HG02798 (cell line): ENCODE measurements around the gene CC2D2B.
"Not testable (repeated sequence)": the region's sequence is repeated elsewhere in the genome, so short reads cannot be mapped to it uniquely, and the experiment has no call there.

Source experiments
- ATAC-seq: cut with Tn5 transposase; IDR thresholded peaks from one replicate; pipeline ENCODE4 v1.9.1; 2021; ENCODE audit warnings: mild to moderate bottlenecking; ENCODE audit not compliant: unreplicated experiment, poor library complexity

CC2D2B gene

DNA sequence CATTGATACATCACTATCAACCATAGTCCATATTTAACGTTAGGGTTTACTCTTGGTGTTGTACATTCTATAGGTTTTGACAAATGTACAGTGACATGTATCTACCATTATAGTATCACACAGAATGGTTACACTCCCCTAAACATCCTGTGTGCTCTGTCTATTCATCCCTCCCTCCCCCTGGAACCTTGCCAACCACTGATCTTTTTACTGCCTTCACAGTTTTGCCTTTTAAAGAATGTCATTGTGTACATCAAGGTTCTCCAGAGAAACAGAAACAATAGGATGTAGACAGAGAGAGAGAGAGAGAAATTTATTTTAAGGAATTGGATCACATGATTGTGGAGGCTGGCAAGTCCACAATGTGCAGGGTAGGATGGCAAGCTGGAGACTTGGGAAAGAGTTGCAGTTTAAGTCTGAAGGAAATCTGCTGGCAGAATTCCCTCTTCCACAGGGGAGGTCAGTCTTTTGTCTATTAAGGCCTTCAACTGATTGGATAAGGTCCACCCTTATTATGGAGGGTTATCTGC lies 90.5 kb downstream of the CC2D2B start:
- ATAC-seq, result no peak

- no peak for ATAC-seq
These were observed 106.2 kb downstream of the CC2D2B start for GRCh38 chr10:96013956-96014355.

- no peak for ATAC-seq
These were observed 106.8 kb downstream of the CC2D2B start for GRCh38 chr10:96014473-96015102.

- ATAC-seq, result peak; percentile 80
These were observed 109.5 kb downstream of the CC2D2B start for GRCh38 chr10:96017191-96017687.

GRCh38 chr10:96021332-96021731 lies 113.6 kb downstream of the CC2D2B start:
- no peak for ATAC-seq

GRCh38 chr10:96022739-96023138 lies 115.0 kb downstream of the CC2D2B start:
- ATAC-seq, result no peak

- no peak for ATAC-seq
These were observed 115.4 kb downstream of the CC2D2B start for GRCh38 chr10:96023168-96023567.

DNA sequence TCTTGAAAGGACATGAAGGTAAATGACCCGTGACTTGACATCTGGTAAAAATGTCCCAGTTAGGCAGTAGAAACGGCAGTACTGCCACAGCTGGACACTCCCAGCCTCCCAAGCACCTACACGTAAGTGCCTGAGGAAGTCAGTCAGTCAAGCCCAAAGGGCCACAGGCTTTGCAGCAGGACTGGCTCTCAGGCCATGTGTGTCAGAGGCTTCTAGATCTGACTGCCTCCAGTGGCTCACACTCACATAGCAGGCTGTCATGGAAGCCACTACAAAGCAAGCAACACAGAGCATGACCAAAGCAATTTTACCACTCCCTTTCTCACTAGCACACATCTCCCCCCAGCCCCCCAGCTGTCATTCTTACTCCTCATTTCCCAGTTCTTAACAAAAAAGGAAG lies 117.8 kb downstream of the CC2D2B start:
- peak; percentile 57 for ATAC-seq

DNA sequence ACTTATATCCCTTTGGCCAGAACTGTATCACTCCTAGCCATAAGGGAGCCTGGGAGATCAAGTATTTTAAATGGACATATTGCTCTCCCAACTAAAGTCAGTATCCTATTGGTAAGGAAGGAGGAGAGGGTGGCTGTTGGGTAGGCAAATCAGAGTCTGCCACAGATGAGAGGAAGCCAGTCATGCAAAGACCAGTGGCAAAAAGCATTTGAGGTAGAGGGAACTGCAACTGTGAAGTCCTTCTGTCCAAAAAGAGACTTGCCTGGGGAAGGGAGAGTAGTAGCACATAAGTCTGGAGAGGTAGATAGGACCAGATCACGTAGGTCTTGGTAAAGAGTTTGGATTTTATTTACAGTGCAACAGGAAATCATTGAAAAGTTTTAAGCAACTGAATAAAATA lies 126.8 kb downstream of the CC2D2B start:
- no peak for ATAC-seq

- ATAC-seq, result no peak
These were observed 131.0 kb downstream of the CC2D2B start for GRCh38 chr10:96038476-96039387.

DNA sequence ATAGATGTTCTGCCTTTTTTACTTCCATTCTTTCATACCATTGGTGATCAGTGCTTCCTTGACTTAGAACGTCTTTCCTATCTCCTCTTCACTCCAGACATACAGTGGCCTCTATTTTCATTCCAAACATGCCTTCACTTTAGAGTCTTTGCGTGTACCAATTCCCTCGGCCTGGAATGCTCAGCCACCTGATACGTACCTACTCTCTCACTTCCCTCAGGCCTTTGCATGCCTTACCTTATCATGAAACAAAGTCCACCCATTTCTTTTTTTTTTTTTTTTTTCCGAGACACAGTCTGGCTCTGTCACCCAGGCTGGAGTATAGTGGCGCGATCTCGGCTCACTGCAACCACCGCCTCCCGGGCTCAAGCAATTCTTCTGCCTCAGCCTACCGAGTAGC lies 133.4 kb downstream of the CC2D2B start:
- no peak for ATAC-seq

- ATAC-seq, result peak; percentile 88
These were observed 135.5 kb downstream of the CC2D2B start, which contains the start of gene CCNJ for GRCh38 chr10:96043033-96043892. TSS of gene CCNJ (plus strand) at chr10:96043583. CDS start at chr10:96044394, 811 bp downstream.

DNA sequence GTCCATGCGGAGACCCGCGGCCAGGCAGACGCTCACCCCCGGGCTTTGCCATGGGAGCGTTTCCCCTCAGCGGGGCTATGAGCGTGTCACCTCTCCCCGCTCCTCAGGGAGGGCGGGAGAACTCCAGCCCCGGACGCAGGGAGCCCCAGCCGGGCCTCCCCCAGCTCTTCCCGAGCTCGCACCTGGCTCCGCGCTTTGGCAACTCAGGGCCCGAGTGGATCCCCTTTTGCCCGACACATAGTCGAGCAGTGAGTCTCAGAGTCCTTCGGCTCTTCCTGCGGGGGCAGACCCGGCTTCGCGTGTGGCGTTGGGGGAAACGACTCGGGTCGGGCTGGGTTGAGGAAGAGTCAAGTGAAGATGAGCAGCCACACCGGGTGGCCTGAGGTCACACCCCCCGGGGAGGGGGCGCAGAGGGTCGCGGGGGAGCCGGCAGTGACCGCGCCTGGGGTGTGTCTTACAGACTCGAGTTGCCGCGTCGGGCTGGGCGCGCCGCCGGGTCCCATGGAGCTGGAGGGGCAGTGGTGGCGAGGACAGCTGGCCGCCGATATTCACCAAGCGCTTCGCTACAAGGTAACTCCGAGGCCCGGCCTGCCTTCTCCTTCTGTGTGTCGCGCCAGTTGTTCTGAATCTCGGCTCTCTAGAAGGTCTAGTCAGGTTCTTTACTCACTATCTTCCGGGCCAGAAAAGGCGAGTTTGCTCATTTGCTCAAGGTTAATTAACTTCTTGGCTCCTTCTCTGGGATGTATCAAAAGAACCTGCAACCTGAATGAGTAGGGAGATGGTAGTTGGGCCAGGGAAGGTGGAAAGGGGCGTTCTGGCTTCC lies 136.3 kb downstream of the CC2D2B start:
- ATAC-seq, result peak; percentile 33

DNA sequence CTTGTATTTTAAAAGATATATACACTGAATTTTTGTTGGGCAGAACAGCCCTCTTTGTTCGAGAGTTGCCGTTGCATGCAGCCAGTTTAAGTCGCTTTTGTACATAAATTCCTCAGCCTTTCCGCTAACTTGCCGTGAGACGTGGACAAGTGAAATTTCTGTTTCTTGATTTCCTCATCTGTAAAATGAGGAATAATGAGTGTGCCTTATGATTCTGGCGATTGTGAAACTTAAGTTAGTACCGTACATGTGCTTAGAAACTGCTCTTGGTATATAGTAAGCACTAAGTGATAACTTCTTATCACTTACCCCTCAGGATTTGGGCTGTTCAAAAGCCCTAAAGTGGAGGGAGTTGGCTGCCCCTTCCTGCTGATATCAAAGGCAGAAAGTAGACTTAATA lies 137.0 kb downstream of the CC2D2B start:
- ATAC-seq, result no peak

GRCh38 chr10:96046546-96046945 lies 138.8 kb downstream of the CC2D2B start:
- ATAC-seq, result no peak

- no peak for ATAC-seq
These were observed 139.4 kb downstream of the CC2D2B start for GRCh38 chr10:96047004-96047649.

DNA sequence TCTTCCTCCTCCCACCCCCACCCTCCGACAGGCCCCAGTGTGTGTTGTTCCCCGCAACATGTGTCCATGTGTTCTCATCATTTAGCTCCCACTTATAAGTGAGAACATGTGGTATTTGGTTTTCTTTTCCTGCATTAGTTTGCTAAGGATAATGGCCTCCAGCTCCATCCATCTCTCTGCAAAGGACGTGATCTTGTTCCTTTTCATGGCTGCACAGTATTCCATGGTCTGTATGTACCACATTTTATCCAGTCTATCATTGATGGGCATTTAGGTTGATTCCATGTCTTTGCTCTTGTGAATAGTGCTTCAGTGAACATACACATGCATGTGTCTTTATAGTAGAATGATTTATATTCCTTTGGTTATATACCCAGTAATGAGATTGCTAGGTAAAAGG lies 140.2 kb downstream of the CC2D2B start:
- not testable (repeated sequence) for ATAC-seq

DNA sequence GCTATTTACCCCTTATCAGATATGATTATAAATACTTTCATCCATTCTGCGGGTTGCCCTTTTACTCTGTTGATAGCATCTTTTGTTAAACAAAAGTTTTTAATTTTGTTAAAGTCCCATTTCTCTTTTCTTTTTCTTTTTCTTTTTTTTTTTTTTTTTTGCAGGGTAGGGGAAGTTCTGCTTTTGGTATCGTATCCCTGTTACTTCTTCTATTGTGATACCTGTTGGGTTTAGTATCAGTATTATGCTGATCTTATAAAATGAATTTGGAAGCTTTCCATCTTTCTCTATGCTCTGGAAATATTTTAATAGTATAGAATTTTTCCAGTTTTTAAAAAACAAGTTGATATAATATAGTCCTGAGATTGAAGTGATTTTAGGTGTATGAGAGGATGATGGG lies 141.6 kb downstream of the CC2D2B start:
- ATAC-seq, result no peak

- no peak for ATAC-seq
These were observed 146.2 kb downstream of the CC2D2B start for GRCh38 chr10:96053985-96054384.
